Stomach (tissue), 9 donors: ENCODE results near the gene AKAP12. TPM values are rescaled to one million over a fixed set of nuclear protein-coding genes. Genes with fewer than 3 reads are reported as not detected.

ENCODE experiments used
- DNase-seq, 2 donors: peaks; one replicate each; pipeline versions ENCODE4 v3.0.0 to v3.0.0-alpha.2; 2013 to 2019
- H3K27ac ChIP-seq, 5 donors: fragments of 200-600 bp in 4 of 5; sonication (generic) in 4 of 5; one replicate each; pipeline ENCODE4 v1.5.1; 2013 to 2019; ENCODE audit warnings: mild to moderate bottlenecking in 1 of 5, moderate library complexity in 1 of 5
- H3K27me3 ChIP-seq, 3 donors: fragments of 200-600 bp; sonication (generic); one replicate each; pipeline ENCODE4 v1.5.1; 2017 to 2019; ENCODE audit warnings: mixed run types in 1 of 3
- H3K36me3 ChIP-seq, 4 donors: fragments of 200-600 bp; sonication (generic); 1 replicate in 3 of 4; 2 replicates in 1 of 4; pipeline ENCODE4 v1.5.1; 2016 to 2019
- H3K4me1 ChIP-seq, 4 donors: fragments of 200-600 bp; sonication (generic); one replicate each; pipeline ENCODE4 v1.5.1; 2016 to 2019
- H3K4me3 ChIP-seq, 4 donors: fragments of 200-600 bp; sonication (generic) in 3 of 4; one replicate each; pipeline ENCODE4 v1.5.1; 2016 to 2019; ENCODE audit warnings: mild to moderate bottlenecking in 1 of 4
- H3K9me3 ChIP-seq, 4 donors: fragments of 200-600 bp; sonication (generic); one replicate each; pipeline ENCODE4 v1.5.1; 2016 to 2019
- EP300 ChIP-seq: sonication (generic); formaldehyde crosslinking; IDR thresholded peaks from one replicate; pipeline ENCODE4 v1.6.1; 2017; ENCODE audit warnings: antibody characterized with exemption
- POLR2A ChIP-seq, 4 donors: fragments of 450-650 bp; IDR thresholded peaks; one replicate each; pipeline ENCODE4 v1.6.1; 2016; ENCODE audit warnings: antibody characterized with exemption in 4 of 4, control low read depth in 2 of 4, mild to moderate bottlenecking in 1 of 4, moderate library complexity in 1 of 4
- POLR2AphosphoS5 ChIP-seq, 3 donors: sonication (generic); formaldehyde crosslinking; IDR thresholded peaks; one replicate each; pipeline ENCODE4 v1.6.1; 2016; ENCODE audit warnings: antibody characterized with exemption in 3 of 3
- WGBS, 5 donors: extraction: QIAGEN DNeasy Blood & Tissue Kit in 3 of 5; methylation state at CpG; one replicate each; pipeline versions ENCODE4 v1.1.5 to v1.1.7; 2013 to 2018; 5-methylcytosine and 5-hydroxymethylcytosine counted together
- intact Hi-C: fragments of 100-400 bp; cut with DNase I; formaldehyde crosslinking; loops from one replicate; pipeline ENCODE4 v1.15.1; 2023; ENCODE audit warnings: low total_unique reads
- polyA plus RNA-seq, 3 donors: library from polyadenylated mRNA; stranded (reverse); fragments of 200-250 nt; gene quantifications; one replicate each; pipeline ENCODE4 v1.2.3, GENCODE V29; 2013
- total RNA-seq, 5 donors: library from RNA; depleted of rRNA; stranded (reverse); fragments of >200 nt; gene quantifications; one replicate each; pipeline versions ENCODE4 v1.1.0 to v1.2.3, GENCODE V29; 2014 to 2016
- TF ChIP-seq, protein P1 (sequence below), 7 experiments: fragments of 450-650 bp in 4 of 7; fragments of 200-600 bp in 3 of 7; sonication (generic) in 3 of 7; IDR thresholded peaks; one replicate each; pipeline ENCODE4 v1.5.1; 2016 to 2019; ENCODE audit warnings: antibody characterized with exemption in 7 of 7, control low read depth in 2 of 7, mild to moderate bottlenecking in 1 of 7
- donor health status: healthy with polysubstance abuse.
- donor health status: Bipolar disorder and iron deficiency.
- donor health status: healthy.

Gene AKAP12
- total and polyA plus RNA-seq, 8 donors = 4.2 to 110 (median 35.0) TPM

DNA sequence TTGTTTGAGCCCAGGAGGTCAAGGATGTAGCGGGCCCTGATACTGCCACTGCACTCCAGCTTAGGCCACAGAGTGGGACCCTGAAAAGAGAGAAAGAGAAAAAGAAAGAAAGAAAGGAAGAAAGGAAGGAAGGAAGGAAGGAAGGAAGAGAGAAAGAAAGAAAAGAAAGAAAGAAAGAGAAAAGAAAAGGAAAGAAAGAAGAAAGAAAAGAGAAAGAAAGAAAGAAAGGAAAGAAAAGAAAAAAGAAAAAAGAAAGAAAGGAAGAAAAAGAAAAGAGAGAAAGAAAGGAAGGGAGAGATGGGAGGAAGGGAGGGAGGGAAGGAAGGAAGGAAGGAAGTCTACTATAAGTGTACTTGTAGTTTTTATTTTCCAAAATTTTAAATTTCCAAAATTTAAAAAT, 42.2 kb upstream of the AKAP12 start:
- no peaks in the 10 kb centered on the region for H3K36me3 ChIP-seq
- WGBS, 5 donors = 89 to 100% (median 100%) methylated on average over 1 of the region's 1 CpG
- TF ChIP-seq POLR2AphosphoS5 (IDR thresholded peaks at IDR 0.05) (no peak), POLR2A (IDR thresholded peaks at IDR 0.05) (no peak), EP300 (no peak)
- TF ChIP-seq, protein P1, sequence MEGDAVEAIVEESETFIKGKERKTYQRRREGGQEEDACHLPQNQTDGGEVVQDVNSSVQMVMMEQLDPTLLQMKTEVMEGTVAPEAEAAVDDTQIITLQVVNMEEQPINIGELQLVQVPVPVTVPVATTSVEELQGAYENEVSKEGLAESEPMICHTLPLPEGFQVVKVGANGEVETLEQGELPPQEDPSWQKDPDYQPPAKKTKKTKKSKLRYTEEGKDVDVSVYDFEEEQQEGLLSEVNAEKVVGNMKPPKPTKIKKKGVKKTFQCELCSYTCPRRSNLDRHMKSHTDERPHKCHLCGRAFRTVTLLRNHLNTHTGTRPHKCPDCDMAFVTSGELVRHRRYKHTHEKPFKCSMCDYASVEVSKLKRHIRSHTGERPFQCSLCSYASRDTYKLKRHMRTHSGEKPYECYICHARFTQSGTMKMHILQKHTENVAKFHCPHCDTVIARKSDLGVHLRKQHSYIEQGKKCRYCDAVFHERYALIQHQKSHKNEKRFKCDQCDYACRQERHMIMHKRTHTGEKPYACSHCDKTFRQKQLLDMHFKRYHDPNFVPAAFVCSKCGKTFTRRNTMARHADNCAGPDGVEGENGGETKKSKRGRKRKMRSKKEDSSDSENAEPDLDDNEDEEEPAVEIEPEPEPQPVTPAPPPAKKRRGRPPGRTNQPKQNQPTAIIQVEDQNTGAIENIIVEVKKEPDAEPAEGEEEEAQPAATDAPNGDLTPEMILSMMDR (IDR thresholded peaks at IDR 0.05) = no peak
- DNase-seq = no peak
- no peaks in the 10 kb centered on the region for H3K27me3 ChIP-seq
- H3K4me1 ChIP-seq = no peaks in the 10 kb centered on the region
- intact Hi-C loops = no loop called here
- H3K27ac ChIP-seq = no peak overlapping the region
- no peak overlapping the region for H3K4me3 ChIP-seq
- no peaks in the 10 kb centered on the region for H3K9me3 ChIP-seq

DNA sequence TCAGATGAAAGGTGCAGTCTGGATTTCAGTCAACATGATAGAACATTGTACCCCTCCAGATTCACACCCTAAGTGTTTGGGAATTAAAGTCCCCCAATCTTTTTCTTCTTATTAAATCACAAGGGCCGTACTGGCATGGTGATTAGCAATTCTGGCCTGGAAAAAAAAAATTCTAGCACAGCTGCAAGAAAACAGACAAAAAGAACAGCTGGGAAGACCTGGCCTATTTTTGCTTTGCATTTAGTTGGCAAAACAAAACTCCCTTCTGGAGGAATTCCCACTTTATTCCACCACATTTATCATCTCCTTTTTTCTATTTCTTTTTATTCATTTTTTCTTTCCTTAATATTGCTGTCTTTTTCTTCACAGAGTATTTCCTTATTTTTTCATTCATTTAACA, 39.8 kb upstream of the AKAP12 start:
- no peaks in the 10 kb centered on the region for H3K4me1 ChIP-seq
- no peak overlapping the region for H3K27ac ChIP-seq
- no peak overlapping the region for H3K4me3 ChIP-seq
- intact Hi-C loops = no loop called here
- peak in 1 of 2 donors; percentile 39 for DNase-seq
- TF ChIP-seq EP300 = no peak
- TF ChIP-seq POLR2A (IDR thresholded peaks at IDR 0.05) = no peak
- TF ChIP-seq POLR2AphosphoS5 (IDR thresholded peaks at IDR 0.05) = no peak
- TF ChIP-seq, protein P1 (IDR thresholded peaks at IDR 0.05) = no peak
- H3K36me3 ChIP-seq = no peaks in the 10 kb centered on the region
- no peaks in the 10 kb centered on the region for H3K9me3 ChIP-seq
- no peaks in the 10 kb centered on the region for H3K27me3 ChIP-seq
- WGBS, 5 donors = 51 to 67% (median 53%) methylated on average over 1 of the region's 1 CpG

DNA sequence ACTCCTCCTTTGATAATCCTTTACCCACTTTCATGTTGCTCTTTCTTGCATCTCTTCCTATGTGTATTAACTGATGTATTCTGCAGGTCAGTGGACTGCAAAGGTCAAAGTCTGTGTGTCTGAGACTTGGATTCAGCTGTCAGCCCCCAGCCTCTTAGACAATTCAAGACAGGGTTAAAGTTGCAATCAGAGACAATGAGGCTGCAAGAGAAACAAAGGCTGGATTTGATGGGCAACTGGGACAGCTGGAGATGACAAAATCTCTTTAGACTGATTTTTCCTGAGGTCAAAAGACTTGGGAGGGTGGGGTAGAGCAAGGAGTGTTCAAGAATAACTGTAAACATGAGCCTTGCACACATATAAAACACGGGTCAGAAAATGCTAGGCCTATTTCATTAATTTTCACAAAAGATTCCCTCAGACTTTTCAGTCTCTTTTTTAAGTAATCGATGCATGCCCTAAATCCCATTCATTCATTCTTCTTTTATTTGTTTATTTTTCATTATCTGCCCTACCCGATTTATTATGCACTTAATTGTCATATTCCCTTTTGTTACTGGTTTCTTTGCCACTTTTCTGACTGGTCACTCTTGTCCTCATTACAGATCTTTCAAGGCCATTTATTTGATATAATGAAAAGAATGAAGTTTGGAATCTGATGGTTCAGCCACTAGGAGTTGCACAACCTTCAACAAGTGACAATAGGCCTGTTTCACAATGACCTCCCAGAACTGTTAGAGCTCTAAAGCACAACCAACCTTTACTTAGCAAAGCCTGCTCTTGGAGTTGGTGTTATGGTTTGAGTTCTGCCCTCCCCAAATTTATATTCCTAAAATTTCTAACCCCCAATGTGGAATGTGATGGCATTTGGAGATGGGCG, 33.8 kb upstream of the AKAP12 start:
- WGBS, 5 donors = 76 to 89% (median 80%) methylated on average over 4 of the region's 4 CpGs
- Histone ChIP-seq H3K27ac (no peak overlapping the region), H3K27me3 (no peaks in the 10 kb centered on the region), H3K36me3 (no peaks in the 10 kb centered on the region), H3K4me1 (peaks cover 0 to 11% (median 5%) of the 10 kb centered on the region in 4 donors), H3K4me3 (no peak overlapping the region), H3K9me3 (peaks cover 0 to 7% (median under 1%) of the 10 kb centered on the region in 4 donors)
- no peak for DNase-seq
- intact Hi-C loops = no loop called here
- no peak for TF ChIP-seq POLR2A (IDR thresholded peaks at IDR 0.05)
- TF ChIP-seq, protein P1 (IDR thresholded peaks at IDR 0.05) = no peak
- no peak for TF ChIP-seq POLR2AphosphoS5 (IDR thresholded peaks at IDR 0.05)
- TF ChIP-seq EP300 = no peak

DNA sequence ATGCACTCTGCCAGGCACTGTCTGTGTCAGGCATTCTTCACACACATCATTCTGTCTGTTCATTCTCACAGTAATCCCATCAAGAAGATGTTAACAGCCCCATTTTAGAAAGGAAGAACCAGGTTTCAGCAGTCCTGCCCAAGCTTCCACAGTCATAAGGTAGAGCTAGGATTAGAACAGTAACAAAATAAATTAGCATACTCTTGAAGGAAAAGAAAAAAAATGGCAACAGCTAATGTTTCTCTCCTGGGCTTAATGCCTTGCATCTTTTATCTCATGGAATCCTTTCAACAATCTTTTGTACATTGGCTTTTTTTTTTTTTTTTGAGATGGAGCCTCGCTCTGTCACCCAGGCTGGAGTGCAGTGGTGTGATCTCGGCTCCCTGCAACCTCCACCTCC, 32.1 kb upstream of the AKAP12 start:
- no peak overlapping the region for H3K27ac ChIP-seq
- H3K4me3 ChIP-seq = no peak overlapping the region
- 88 to 97% (median 92%) methylated on average over 2 of the region's 2 CpGs for WGBS, 5 donors
- intact Hi-C loops = no loop called here
- no peaks in the 10 kb centered on the region for H3K36me3 ChIP-seq
- peaks cover 0 to 19% (median 1%) of the 10 kb centered on the region in 4 donors for H3K9me3 ChIP-seq
- peaks cover 0 to 11% (median 5%) of the 10 kb centered on the region in 4 donors for H3K4me1 ChIP-seq
- H3K27me3 ChIP-seq = no peaks in the 10 kb centered on the region
- TF ChIP-seq, protein P1 (IDR thresholded peaks at IDR 0.05) = no peak
- TF ChIP-seq EP300 = no peak
- TF ChIP-seq POLR2A (IDR thresholded peaks at IDR 0.05) = no peak
- TF ChIP-seq POLR2AphosphoS5 (IDR thresholded peaks at IDR 0.05) = no peak
- DNase-seq = no peak
